ENCODE results near the gene CSGALNACT2. TPM values are rescaled to one million over a fixed set of nuclear protein-coding genes. Genes with fewer than 3 reads are reported as not detected.

The CSGALNACT2 gene
- total RNA-seq, 4 donors from 2014 or later = 14.4 to 24.1 (median 20.0) TPM

DNA sequence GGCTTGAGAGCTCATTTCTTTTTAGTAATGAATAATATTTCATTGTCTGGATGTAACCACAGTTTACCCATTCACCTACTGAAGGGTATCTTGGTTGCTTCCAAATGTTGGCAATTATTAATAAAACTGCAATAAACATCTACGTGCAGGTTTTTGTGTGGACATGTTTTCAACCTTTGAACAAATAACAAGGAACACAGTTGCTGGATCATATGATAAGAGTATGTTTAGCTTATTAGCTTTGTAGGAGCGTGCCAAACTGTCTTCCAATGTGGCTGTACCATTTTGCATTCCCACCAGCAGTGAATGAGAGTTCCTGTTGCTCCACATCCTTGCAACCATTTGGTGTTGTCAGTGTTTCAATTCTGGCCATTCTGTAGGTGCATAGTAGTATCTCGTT, 49.0 kb downstream of the CSGALNACT2 start:
- no peaks in the 10 kb centered on the region for H3K4me1 ChIP-seq
- no peaks in the 10 kb centered on the region for H3K27me3 ChIP-seq
- H3K36me3 ChIP-seq = peaks cover 5 to 16% of the 10 kb centered on the region in 2 donors
- intact Hi-C loops (cut with DNase I) = no loop called here
- no peak overlapping the region for H3K4me3 ChIP-seq (replicated peaks in 1 of 3)
- WGBS, 2 donors = 95 to 97% methylated on average over 3 of the region's 3 CpGs
- no peak overlapping the region for H3K27ac ChIP-seq
- TF ChIP-seq POLR2A (IDR thresholded peaks at IDR 0.05) = no peak
- TF ChIP-seq, protein P1, sequence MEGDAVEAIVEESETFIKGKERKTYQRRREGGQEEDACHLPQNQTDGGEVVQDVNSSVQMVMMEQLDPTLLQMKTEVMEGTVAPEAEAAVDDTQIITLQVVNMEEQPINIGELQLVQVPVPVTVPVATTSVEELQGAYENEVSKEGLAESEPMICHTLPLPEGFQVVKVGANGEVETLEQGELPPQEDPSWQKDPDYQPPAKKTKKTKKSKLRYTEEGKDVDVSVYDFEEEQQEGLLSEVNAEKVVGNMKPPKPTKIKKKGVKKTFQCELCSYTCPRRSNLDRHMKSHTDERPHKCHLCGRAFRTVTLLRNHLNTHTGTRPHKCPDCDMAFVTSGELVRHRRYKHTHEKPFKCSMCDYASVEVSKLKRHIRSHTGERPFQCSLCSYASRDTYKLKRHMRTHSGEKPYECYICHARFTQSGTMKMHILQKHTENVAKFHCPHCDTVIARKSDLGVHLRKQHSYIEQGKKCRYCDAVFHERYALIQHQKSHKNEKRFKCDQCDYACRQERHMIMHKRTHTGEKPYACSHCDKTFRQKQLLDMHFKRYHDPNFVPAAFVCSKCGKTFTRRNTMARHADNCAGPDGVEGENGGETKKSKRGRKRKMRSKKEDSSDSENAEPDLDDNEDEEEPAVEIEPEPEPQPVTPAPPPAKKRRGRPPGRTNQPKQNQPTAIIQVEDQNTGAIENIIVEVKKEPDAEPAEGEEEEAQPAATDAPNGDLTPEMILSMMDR (IDR thresholded peaks at IDR 0.05) = no peak
- no peak for DNase-seq
- H3K9me3 ChIP-seq = no peaks in the 10 kb centered on the region

DNA sequence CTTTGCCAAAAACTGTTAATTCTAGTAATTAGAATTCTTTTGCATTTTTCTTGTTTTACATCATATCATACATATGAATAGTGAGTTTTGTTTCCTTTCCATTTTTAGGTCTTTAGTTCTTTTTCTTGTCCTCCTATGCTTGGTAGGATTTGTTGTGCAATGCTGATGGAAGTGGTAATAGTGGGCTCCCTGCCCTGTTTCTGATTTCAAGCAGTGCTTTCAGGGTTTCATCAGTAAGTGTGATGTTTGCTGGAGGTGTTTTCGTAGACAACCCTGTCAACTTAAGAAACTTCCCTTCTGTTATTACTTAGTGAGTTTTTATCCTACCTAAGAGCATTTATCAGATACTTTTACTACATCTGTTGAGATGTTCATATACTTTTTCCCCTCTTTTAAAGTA, 50.5 kb downstream of the CSGALNACT2 start:
- DNase-seq = no peak
- no peak for TF ChIP-seq POLR2A (IDR thresholded peaks at IDR 0.05)
- TF ChIP-seq, protein P1 (IDR thresholded peaks at IDR 0.05) = no peak
- no peak overlapping the region for H3K27ac ChIP-seq
- no peak overlapping the region for H3K4me3 ChIP-seq (replicated peaks in 1 of 3)
- no peaks in the 10 kb centered on the region for H3K9me3 ChIP-seq
- intact Hi-C loops (cut with DNase I) = no loop called here
- peaks cover 5 to 8% of the 10 kb centered on the region in 2 donors for H3K36me3 ChIP-seq
- H3K27me3 ChIP-seq = no peaks in the 10 kb centered on the region
- 93 to 97% methylated on average over 1 of the region's 1 CpG for WGBS, 2 donors
- H3K4me1 ChIP-seq = no peaks in the 10 kb centered on the region

DNA sequence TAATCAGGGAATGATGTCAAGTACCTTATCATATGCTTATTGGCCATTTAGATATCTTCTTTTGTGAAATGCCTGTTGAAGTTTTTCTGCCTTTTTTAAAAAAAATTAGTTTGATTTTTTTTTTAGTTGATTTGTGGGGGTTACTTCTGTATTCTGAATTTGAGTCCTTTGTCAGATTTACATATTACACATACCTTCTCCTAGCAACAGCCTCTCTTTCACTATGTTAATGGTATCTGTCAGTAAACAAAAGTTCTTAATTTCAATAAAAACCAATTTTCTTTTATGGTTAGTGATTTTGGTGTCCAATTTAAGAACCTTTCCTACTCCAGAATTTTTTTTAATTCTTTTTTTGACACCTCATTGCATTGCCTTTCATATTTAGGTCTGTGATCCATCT, 52.0 kb downstream of the CSGALNACT2 start:
- Histone ChIP-seq H3K9me3 (no peaks in the 10 kb centered on the region), H3K27ac (no peak overlapping the region), H3K4me3 (replicated peaks in 1 of 3) (no peak overlapping the region), H3K4me1 (no peaks in the 10 kb centered on the region), H3K27me3 (no peaks in the 10 kb centered on the region), H3K36me3 (peaks cover 0 to 5% of the 10 kb centered on the region in 2 donors)
- intact Hi-C loops (cut with DNase I) = no loop called here
- TF ChIP-seq, protein P1 (IDR thresholded peaks at IDR 0.05) = no peak
- no peak for TF ChIP-seq POLR2A (IDR thresholded peaks at IDR 0.05)
- no peak for DNase-seq

DNA sequence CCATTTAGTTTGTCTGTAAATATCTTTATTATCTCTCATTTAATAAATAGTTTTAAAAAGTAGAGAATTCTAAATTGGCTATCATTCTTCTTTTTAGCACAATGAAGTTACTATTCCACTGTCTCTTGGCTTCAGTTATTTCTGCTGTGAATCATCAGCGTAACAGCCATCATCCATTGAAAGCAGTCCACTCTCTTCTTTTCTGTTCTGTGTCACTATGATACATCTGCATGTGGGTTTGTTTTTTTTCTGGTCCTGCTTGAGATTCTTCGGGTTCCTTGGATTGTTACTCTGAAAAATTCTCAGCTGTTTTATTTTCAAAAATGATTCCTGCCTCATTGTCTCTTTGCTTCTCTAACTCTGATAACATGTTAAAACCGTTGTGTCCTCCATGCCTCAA, 52.5 kb downstream of the CSGALNACT2 start:
- intact Hi-C loops (cut with DNase I) = no loop called here
- no peak for DNase-seq
- Histone ChIP-seq H3K27ac (no peak overlapping the region), H3K4me3 (replicated peaks in 1 of 3) (no peak overlapping the region), H3K36me3 (peaks cover 0 to 5% of the 10 kb centered on the region in 2 donors), H3K27me3 (no peaks in the 10 kb centered on the region), H3K9me3 (no peaks in the 10 kb centered on the region), H3K4me1 (no peaks in the 10 kb centered on the region)
- TF ChIP-seq, protein P1 (IDR thresholded peaks at IDR 0.05) = no peak
- TF ChIP-seq POLR2A (IDR thresholded peaks at IDR 0.05) = no peak
- 85 to 91% methylated on average over 3 of the region's 3 CpGs for WGBS, 2 donors

DNA sequence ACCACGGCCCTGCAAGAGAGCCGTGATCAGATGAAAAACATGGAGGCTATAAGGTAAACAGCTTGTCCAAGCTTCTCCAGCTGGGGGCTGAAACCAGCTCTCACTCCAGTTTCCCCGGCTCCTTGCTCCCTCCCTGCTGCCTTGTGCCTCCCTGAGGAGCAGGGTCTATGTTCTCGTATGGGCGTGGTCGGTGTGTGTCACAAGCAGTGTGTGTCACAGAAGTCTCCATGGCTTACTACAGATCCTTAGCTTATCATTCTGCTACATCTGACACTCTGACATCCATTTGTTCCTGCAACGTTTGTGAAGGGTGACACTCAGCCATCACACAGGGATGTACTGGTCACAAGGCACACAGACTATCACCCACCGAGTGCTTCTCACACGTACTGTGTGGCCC, 54.6 kb downstream of the CSGALNACT2 start:
- no peak for TF ChIP-seq POLR2A (IDR thresholded peaks at IDR 0.05)
- TF ChIP-seq, protein P1 (IDR thresholded peaks at IDR 0.05) = no peak
- no peak overlapping the region for H3K27ac ChIP-seq
- H3K4me3 ChIP-seq (replicated peaks in 1 of 3) = no peak overlapping the region
- no peaks in the 10 kb centered on the region for H3K27me3 ChIP-seq
- H3K36me3 ChIP-seq = no peaks in the 10 kb centered on the region
- no peaks in the 10 kb centered on the region for H3K4me1 ChIP-seq
- intact Hi-C loops (cut with DNase I) = no loop called here
- DNase-seq = no peak
- 76 to 80% methylated on average over 9 of the region's 9 CpGs for WGBS, 2 donors
- no peaks in the 10 kb centered on the region for H3K9me3 ChIP-seq

Data from thyroid gland (tissue), 4 donors.